ENCODE data around the gene NATD1.

GRCh38 chr17:21282231-21282630 lies 29.0 kb upstream of the NATD1 start:
- no peak for TF ChIP-seq CTCF (IDR thresholded peaks at IDR 0.05; ENCODE audit: low read depth, low read length)
- TF ChIP-seq EZH2phosphoT487 (IDR thresholded peaks at IDR 0.05; ENCODE audit: low read depth) = no peak
